ENCODE results near the gene ZSWIM5.
"Not testable (repeated sequence)": the region's sequence is repeated elsewhere in the genome, so short reads cannot be mapped to it uniquely, and the experiment has no call there.

Gene ZSWIM5

DNA sequence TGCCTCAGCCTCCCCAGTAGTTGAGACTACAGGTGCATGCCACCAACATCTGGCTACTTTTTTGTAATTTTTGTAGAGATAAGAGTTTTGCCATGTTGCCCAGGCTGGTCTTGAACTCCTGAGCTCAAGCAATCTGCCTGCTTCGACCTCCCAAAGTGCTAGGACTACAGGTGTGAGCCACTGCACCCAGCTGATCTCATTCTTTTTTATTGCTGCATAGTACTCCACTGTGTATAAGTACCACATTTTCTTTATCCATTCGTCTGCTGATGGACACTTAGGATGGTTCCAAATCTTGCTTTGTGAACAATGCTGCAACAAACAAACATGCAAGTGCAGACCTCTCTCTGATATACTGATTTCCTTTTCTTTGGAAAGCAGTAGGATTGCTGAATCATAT is 134.8 kb downstream of the ZSWIM5 start:
- no peak overlapping the region for H3K4me3 ChIP-seq (ENCODE audit: low read depth, low read length)
- TF ChIP-seq CTCF (IDR thresholded peaks at IDR 0.05; ENCODE audit: low read depth, low read length, missing control alignments) = no peak
- DNase-seq (ENCODE audit: low read depth) = no peak

DNA sequence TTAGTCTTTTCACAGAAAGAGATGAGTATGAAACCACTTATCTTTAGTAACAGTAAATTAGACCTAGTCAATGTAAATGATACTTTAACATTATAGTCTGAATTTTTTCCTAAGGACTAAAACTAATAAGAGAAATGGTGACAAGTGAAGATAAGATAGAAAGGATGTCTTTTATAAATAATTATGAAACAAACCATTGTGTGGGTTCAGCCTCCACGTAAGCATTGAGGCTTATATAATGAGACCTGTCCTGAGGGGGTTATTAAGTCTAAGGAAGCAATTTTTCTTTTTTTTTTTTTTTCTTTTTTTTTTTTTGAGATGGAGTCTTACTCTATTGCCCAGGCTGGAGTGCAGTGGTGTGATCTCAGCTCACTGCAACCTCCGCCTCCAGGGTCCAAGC is 138.6 kb downstream of the ZSWIM5 start:
- no peak for DNase-seq (ENCODE audit: low read depth)
- H3K4me3 ChIP-seq (ENCODE audit: low read depth, low read length) = no peak overlapping the region
- TF ChIP-seq CTCF (IDR thresholded peaks at IDR 0.05; ENCODE audit: low read depth, low read length, missing control alignments) = no peak

DNA sequence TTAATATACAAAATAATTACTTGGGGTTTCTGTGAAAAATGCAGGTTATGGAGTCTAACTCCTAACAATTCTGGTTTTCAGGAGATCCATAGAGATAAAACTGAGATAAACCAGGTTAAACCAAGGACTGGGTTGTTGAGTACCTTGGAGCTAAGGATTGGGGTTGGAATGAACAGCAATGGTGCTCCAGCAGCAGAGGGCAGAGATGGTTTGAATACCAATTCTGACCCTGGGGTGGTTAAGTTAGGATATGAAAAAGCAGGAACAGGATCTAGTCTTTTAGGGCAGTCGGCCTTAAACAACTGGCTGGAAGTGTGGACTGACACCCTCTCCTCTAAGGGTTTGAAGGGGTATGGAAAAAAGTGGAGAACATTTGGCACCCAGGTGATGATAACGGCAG is 141.3 kb downstream of the ZSWIM5 start:
- no peak for DNase-seq (ENCODE audit: low read depth)
- no peak overlapping the region for H3K4me3 ChIP-seq (ENCODE audit: low read depth, low read length)
- TF ChIP-seq CTCF (IDR thresholded peaks at IDR 0.05; ENCODE audit: low read depth, low read length, missing control alignments) = no peak

- not testable (repeated sequence) for H3K4me3 ChIP-seq (ENCODE audit: low read depth, low read length); DNase-seq (ENCODE audit: low read depth)
Measured at GRCh38 chr1:45062463-45062862, 143.9 kb downstream of the ZSWIM5 start.

- TF ChIP-seq CTCF (IDR thresholded peaks at IDR 0.05; ENCODE audit: low read depth, low read length, missing control alignments) = no peak
- no peak overlapping the region for H3K4me3 ChIP-seq (ENCODE audit: low read depth, low read length)
- no peak for DNase-seq (ENCODE audit: low read depth)
Measured at GRCh38 chr1:45059829-45060228, 146.6 kb downstream of the ZSWIM5 start.

DNA sequence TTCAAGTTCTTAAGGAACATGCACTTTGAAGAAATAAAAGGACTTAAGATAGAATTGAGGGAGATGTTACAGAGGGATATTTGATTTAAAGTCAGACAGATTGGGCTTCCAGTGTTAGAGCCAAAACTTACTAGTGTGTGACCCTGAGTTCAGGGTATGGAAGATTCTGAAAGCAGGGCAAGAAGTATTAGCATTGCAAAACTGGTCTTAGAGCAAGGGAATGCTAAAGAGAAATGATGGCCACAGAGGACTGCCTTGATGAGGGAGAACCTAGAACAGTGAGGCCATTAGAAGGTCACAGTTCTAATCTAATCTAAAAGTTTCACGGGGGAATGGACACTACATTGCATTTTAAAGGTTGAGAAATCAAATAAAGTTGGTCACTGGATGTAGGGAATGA is 148.9 kb downstream of the ZSWIM5 start:
- TF ChIP-seq CTCF (IDR thresholded peaks at IDR 0.05; ENCODE audit: low read depth, low read length, missing control alignments) = no peak

DNA sequence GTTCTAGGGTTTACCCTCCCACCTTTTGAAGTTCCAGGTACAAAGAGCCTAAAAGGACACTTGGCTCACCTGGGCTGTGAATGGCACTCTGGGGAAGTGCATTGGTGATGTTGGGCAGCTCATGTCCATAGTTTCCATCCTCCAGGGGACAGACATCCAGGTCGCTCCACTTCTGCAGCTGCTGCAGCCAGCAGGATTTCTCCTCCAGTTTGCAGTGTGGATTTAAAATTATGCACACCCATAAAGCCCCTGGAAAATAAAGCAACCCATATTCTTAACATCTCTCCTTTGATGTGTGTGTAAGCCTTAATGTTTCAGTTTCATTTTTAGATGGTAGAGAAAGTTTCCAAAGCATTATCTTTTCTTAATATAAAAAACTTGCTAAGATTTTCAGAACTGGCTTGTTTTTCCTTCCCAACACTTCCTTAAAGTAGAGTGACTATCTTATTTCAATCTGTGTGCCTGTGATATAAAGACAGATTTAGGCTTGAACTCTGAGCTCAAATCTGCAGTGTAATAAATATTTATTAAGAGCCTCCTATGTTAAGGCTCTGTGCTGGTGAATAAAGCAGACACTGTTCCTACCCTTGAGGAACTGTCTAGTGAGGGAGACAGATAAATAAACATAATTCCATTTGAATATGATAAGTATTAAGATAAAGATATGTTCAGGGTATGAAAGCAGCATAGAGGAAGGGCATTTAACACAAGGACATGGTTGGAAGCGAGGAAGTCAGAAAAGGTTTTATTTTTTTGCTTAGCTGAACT is 155.2 kb downstream of the ZSWIM5 start:
- no peak for TF ChIP-seq CTCF (IDR thresholded peaks at IDR 0.05; ENCODE audit: low read depth, low read length, missing control alignments)
- H3K4me3 ChIP-seq (ENCODE audit: low read depth, low read length) = no peak overlapping the region
- DNase-seq (ENCODE audit: low read depth) = no peak

More for the DNA sequence above, 148.9 kb downstream of the ZSWIM5 start:
- DNase-seq (ENCODE audit: low read depth) = no peak
- H3K4me3 ChIP-seq (ENCODE audit: low read depth, low read length) = no peak overlapping the region
